Esophagus squamous epithelium (tissue), 4 donors: ENCODE results near the gene NRXN3.

Source experiments
- POLR2A ChIP-seq, 4 donors: fragments of 450-650 bp; IDR thresholded peaks; one replicate each; pipeline ENCODE4 v1.6.1; 2017; ENCODE audit warnings: antibody characterized with exemption in 4 of 4, mild to moderate bottlenecking in 4 of 4, moderate library complexity in 3 of 4
- TF ChIP-seq, protein P1 (sequence below), 6 experiments: fragments of 450-650 bp in 4 of 6; fragments of 200-600 bp in 2 of 6; sonication (generic) in 2 of 6; IDR thresholded peaks; one replicate each; pipeline ENCODE4 v1.5.1; 2016 to 2019; ENCODE audit warnings: antibody characterized with exemption in 6 of 6, mild to moderate bottlenecking in 4 of 6, moderate library complexity in 4 of 6

DNA sequence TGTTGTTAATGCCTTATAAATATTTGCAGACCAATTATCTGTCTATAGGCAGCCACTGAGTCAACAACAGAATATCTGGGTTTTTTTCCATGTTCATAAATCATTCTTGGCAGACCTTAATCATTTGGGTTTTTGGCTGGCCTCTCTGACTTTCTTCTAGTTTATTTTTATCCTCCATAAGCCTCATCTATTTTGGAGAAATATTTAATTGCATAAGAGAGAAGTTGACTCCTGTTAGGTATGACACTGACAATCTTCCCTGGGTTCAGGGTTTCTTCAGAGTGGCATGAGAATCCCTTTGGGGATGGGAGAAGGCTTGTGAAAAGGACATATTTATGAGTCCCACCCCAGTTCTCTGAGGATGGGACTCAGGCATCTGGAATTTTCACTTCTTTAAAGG lies 299.8 kb downstream of the NRXN3 start:
- TF ChIP-seq, protein P1, sequence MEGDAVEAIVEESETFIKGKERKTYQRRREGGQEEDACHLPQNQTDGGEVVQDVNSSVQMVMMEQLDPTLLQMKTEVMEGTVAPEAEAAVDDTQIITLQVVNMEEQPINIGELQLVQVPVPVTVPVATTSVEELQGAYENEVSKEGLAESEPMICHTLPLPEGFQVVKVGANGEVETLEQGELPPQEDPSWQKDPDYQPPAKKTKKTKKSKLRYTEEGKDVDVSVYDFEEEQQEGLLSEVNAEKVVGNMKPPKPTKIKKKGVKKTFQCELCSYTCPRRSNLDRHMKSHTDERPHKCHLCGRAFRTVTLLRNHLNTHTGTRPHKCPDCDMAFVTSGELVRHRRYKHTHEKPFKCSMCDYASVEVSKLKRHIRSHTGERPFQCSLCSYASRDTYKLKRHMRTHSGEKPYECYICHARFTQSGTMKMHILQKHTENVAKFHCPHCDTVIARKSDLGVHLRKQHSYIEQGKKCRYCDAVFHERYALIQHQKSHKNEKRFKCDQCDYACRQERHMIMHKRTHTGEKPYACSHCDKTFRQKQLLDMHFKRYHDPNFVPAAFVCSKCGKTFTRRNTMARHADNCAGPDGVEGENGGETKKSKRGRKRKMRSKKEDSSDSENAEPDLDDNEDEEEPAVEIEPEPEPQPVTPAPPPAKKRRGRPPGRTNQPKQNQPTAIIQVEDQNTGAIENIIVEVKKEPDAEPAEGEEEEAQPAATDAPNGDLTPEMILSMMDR (IDR thresholded peaks at IDR 0.05) = no peak
- TF ChIP-seq POLR2A (IDR thresholded peaks at IDR 0.05) = no peak
